A673 (cell line): Measurements from ENCODE around the gene TCF7L2.

Source experiments
- CTCF ChIP-seq: fragments of 300-800, 200-600 bp; sonication (generic); conservative IDR thresholded peaks from 2 replicates; pipeline ENCODE4 v1.5.1; 2017; ENCODE audit warnings: low read depth, mild to moderate bottlenecking, antibody characterized with exemption, low read length, moderate library complexity, mixed read lengths
- EZH2 ChIP-seq: fragments of 200-600 bp; sonication (generic); IDR thresholded peaks from 2 replicates; pipeline ENCODE4 v1.6.1; 2017; ENCODE audit warnings: borderline replicate concordance, low read depth, mild to moderate bottlenecking, mixed read lengths, antibody characterized with exemption, low read length; ENCODE audit not compliant: poor library complexity, severe bottlenecking

- TF ChIP-seq CTCF (no peak), EZH2 (no peak)
These were observed 139.5 kb downstream of the TCF7L2 start for GRCh38 chr10:113089551-113089950.
